Esophagus squamous epithelium (tissue), 5 donors: ENCODE data around the gene SHISAL1. TPM values are rescaled to one million over a fixed set of nuclear protein-coding genes. Genes with fewer than 3 reads are reported as not detected.

Experiments used
- DNase-seq: peaks from one replicate; lab custom pipeline; 2025; lab: John Stamatoyannopoulos, UW
- H3K27ac ChIP-seq, 4 donors: fragments of 200-600 bp; sonication (generic); one replicate each; pipeline ENCODE4 v1.5.1; 2016 to 2019; ENCODE audit warnings: mild to moderate bottlenecking in 1 of 4
- H3K27me3 ChIP-seq, 4 donors: fragments of 200-600 bp; sonication (generic); 1 replicate in 3 of 4; 2 replicates in 1 of 4; pipeline versions ENCODE4 v1.5.1 to v1.6.0; 2017 to 2021; ENCODE audit warnings: antibody characterized with exemption in 1 of 4
- H3K36me3 ChIP-seq, 3 donors: fragments of 200-600 bp; sonication (generic); one replicate each; pipeline ENCODE4 v1.5.1; 2016 to 2019
- H3K4me1 ChIP-seq, 3 donors: fragments of 200-600 bp; sonication (generic); one replicate each; pipeline ENCODE4 v1.5.1; 2017 to 2019
- H3K4me3 ChIP-seq, 4 donors: fragments of 200-600 bp; sonication (generic); 1 replicate in 3 of 4; 2 replicates in 1 of 4; pipeline ENCODE4 v1.5.1; 2016 to 2019; ENCODE audit warnings: mild to moderate bottlenecking in 2 of 4, moderate library complexity in 1 of 4
- H3K9me3 ChIP-seq, 3 donors: fragments of 200-600 bp; sonication (generic); one replicate each; pipeline ENCODE4 v1.5.1; 2016 to 2019
- CTCF ChIP-seq, 6 experiments: fragments of 450-650 bp in 4 of 6; fragments of 200-600 bp in 2 of 6; sonication (generic) in 2 of 6; IDR thresholded peaks; one replicate each; pipeline ENCODE4 v1.5.1; 2016 to 2019; ENCODE audit warnings: antibody characterized with exemption in 6 of 6, mild to moderate bottlenecking in 4 of 6, moderate library complexity in 4 of 6
- POLR2A ChIP-seq, 4 donors: fragments of 450-650 bp; IDR thresholded peaks; one replicate each; pipeline ENCODE4 v1.6.1; 2017; ENCODE audit warnings: antibody characterized with exemption in 4 of 4, mild to moderate bottlenecking in 4 of 4, moderate library complexity in 3 of 4
- WGBS, 2 donors: methylation state at CpG; one replicate each; pipeline ENCODE4 v1.1.5; 2018; 5-methylcytosine and 5-hydroxymethylcytosine counted together
- intact Hi-C: fragments of 100-400 bp; cut with DNase I; formaldehyde crosslinking; loops from one replicate; pipeline ENCODE4 v1.15.0; 2022
- total RNA-seq, 4 donors: library from RNA; depleted of rRNA; stranded (reverse); fragments of >200 nt; gene quantifications; one replicate each; pipeline ENCODE4 v1.1.0, GENCODE V29; 2016
- donor health status: DM: yes; HTN: yes; CAD: no.

The SHISAL1 gene
- total RNA-seq, 4 donors from 2014 or later = 0.08 to 1.3 (median 0.31) TPM

- H3K27me3 ChIP-seq = peaks cover 0 to 80% (median 0%) of the 10 kb centered on the region in 4 donors
- 38 to 60% methylated on average over 1 to 7 of the region's 9 CpGs for WGBS, 2 donors
- no peak for DNase-seq
- TF ChIP-seq CTCF (IDR thresholded peaks at IDR 0.05) = no peak
- no peak for TF ChIP-seq POLR2A (IDR thresholded peaks at IDR 0.05)
- no peaks in the 10 kb centered on the region for H3K4me1 ChIP-seq
- H3K4me3 ChIP-seq = no peak overlapping the region
- intact Hi-C loops = no loop called here
- H3K36me3 ChIP-seq = no peaks in the 10 kb centered on the region
- H3K9me3 ChIP-seq = no peaks in the 10 kb centered on the region
- H3K27ac ChIP-seq = no peak overlapping the region
These were observed 33.7 kb downstream of the SHISAL1 start for GRCh38 chr22:44279069-44279360.

GRCh38 chr22:44278243-44279068 is 34.3 kb downstream of the SHISAL1 start:
- Histone ChIP-seq H3K27me3 (peaks cover 0 to 75% (median 0%) of the 10 kb centered on the region in 4 donors), H3K4me3 (no peak overlapping the region), H3K27ac (no peak overlapping the region), H3K4me1 (no peaks in the 10 kb centered on the region), H3K9me3 (no peaks in the 10 kb centered on the region), H3K36me3 (no peaks in the 10 kb centered on the region)
- TF ChIP-seq CTCF (IDR thresholded peaks at IDR 0.05) = no peak
- no peak for TF ChIP-seq POLR2A (IDR thresholded peaks at IDR 0.05)
- DNase-seq = no peak
- intact Hi-C loops = no loop called here
- 76 to 88% methylated on average over 14 to 15 of the region's 17 CpGs for WGBS, 2 donors

GRCh38 chr22:44277386-44278135 is 35.2 kb downstream of the SHISAL1 start:
- no peak overlapping the region for H3K4me3 ChIP-seq
- DNase-seq = no peak
- intact Hi-C loops = no loop called here
- no peak overlapping the region for H3K27ac ChIP-seq
- no peak for TF ChIP-seq CTCF (IDR thresholded peaks at IDR 0.05)
- no peak for TF ChIP-seq POLR2A (IDR thresholded peaks at IDR 0.05)
- H3K36me3 ChIP-seq = no peaks in the 10 kb centered on the region
- H3K4me1 ChIP-seq = no peaks in the 10 kb centered on the region
- H3K9me3 ChIP-seq = no peaks in the 10 kb centered on the region
- H3K27me3 ChIP-seq = peaks cover 0 to 69% (median 0%) of the 10 kb centered on the region in 4 donors
- 80 to 86% methylated on average over 3 to 8 of the region's 13 CpGs for WGBS, 2 donors

- intact Hi-C loops = no loop called here
- no peak overlapping the region for H3K27ac ChIP-seq
- no peak for DNase-seq
- WGBS, 2 donors = 73 to 86% methylated on average over 9 to 12 of the region's 18 CpGs
- H3K4me3 ChIP-seq = no peak overlapping the region
- H3K9me3 ChIP-seq = no peaks in the 10 kb centered on the region
- H3K27me3 ChIP-seq = peaks cover 0 to 62% (median 0%) of the 10 kb centered on the region in 4 donors
- H3K4me1 ChIP-seq = no peaks in the 10 kb centered on the region
- no peak for TF ChIP-seq CTCF (IDR thresholded peaks at IDR 0.05)
- no peak for TF ChIP-seq POLR2A (IDR thresholded peaks at IDR 0.05)
- no peaks in the 10 kb centered on the region for H3K36me3 ChIP-seq
These were observed 35.9 kb downstream of the SHISAL1 start for GRCh38 chr22:44276706-44277356.
